HCT116 (cell line): ENCODE measurements around the gene PIP4P1. TPM values are rescaled to one million over a fixed set of nuclear protein-coding genes. Genes with fewer than 3 reads are reported as not detected.

Experiments used
- ATAC-seq: fragments of 200-7000 bp; cut with Tn5 transposase; 2 replicates; pipeline ENCODE4 v1.9.1; 2020; ENCODE audit warnings: mild to moderate bottlenecking, moderate library complexity
- BruUV-seq: library from RNA; stranded (reverse); fragments of 400-500 nt; replicated peaks from 2 replicates; lab custom pipeline; 2021; lab: Mats Ljungman, UMichigan
- CTCF ChIA-PET: fragments of 300-600 bp; sonication (Branson Sonifier 250); formaldehyde crosslinking; loops from one replicate; lab custom pipeline; 2021; ENCODE audit warnings: antibody characterized with exemption; lab: Charles Lee
- POLR2A ChIA-PET: fragments of 300-600, 350-600 bp; sonication (Branson Sonifier 250); formaldehyde crosslinking; loops from one replicate; lab custom pipeline; 2021; ENCODE audit warnings: antibody characterized with exemption; lab: Charles Lee
- RAD21 ChIA-PET, 2 experiments: fragments of 300-600 bp; sonication (Branson Sonifier 250); formaldehyde crosslinking; loops; one replicate each; lab custom pipeline; 2023; ENCODE audit warnings: low total read pairs in 2 of 2; ENCODE audit not compliant: uncharacterized antibody in 2 of 2, unreplicated experiment in 2 of 2, low non-redundant PET in 1 of 2; lab: Charles Lee
- DNase-seq: peaks from one replicate; pipeline ENCODE4 v3.0.0-alpha.2; 2010; ENCODE audit warnings: low read depth, low spot score
- H2AFZ ChIP-seq: fragments of 200-600 bp; shearing (Covaris generic), sonication (generic); 2 replicates; pipeline ENCODE4 v1.6.1; 2017; ENCODE audit warnings: low read depth, mixed run types, mixed read lengths, antibody characterized with exemption, low read length; ENCODE audit not compliant: poor library complexity, severe bottlenecking
- H3K27ac ChIP-seq: 2 replicates; pipeline ENCODE4 v1.5.1; 2012; ENCODE audit warnings: low read depth, low read length
- H3K27me3 ChIP-seq: fragments of 200-600 bp; sonication (generic); 2 replicates; pipeline ENCODE4 v1.6.1; 2016; ENCODE audit warnings: mixed run types, low read length, mixed read lengths; ENCODE audit not compliant: insufficient read depth
- H3K36me3 ChIP-seq, 2 experiments: fragments of 200-500 bp in 1 of 2; fragments of 200-600 bp in 1 of 2; sonication (Bioruptor generic) in 1 of 2; sonication (generic) in 1 of 2; 2 replicates each; pipeline versions ENCODE4 v1.5.1 to v1.6.1; 2014 to 2016; ENCODE audit warnings: low read length in 2 of 2, inconsistent platforms in 1 of 2, mixed read lengths in 1 of 2, mixed run types in 1 of 2; ENCODE audit not compliant: insufficient read depth in 2 of 2, control insufficient read depth in 1 of 2
- H3K4me1 ChIP-seq, 2 experiments: fragments of 200-600 bp in 1 of 2; sonication (generic) in 1 of 2; 2 replicates each; pipeline versions ENCODE4 v1.5.1 to v1.6.1; 2012 to 2017; ENCODE audit warnings: low read length in 2 of 2, inconsistent platforms in 1 of 2, mild to moderate bottlenecking in 1 of 2, mixed read lengths in 1 of 2, mixed run types in 1 of 2, moderate library complexity in 1 of 2; ENCODE audit not compliant: insufficient read depth in 2 of 2, control insufficient read depth in 1 of 2
- H3K4me2 ChIP-seq: fragments of 200-600 bp; sonication (generic); 2 replicates; pipeline ENCODE4 v1.6.1; 2017; ENCODE audit warnings: mixed run types, low read length, mixed read lengths
- H3K4me3 ChIP-seq, 2 experiments: fragments of 200-600 bp in 1 of 2; sonication (generic) in 1 of 2; replicated peaks in 1 of 2; 2 replicates each; pipeline ENCODE4 v1.5.1; 2011 to 2016; ENCODE audit warnings: low read length in 2 of 2, control low read depth in 1 of 2, low read depth in 1 of 2, mild to moderate bottlenecking in 1 of 2, mixed read lengths in 1 of 2, mixed run types in 1 of 2
- H3K79me2 ChIP-seq: fragments of 200-600 bp; sonication (generic); 2 replicates; pipeline ENCODE4 v1.6.1; 2017; ENCODE audit warnings: mild to moderate bottlenecking, mixed run types, low read length, moderate library complexity, mixed read lengths; ENCODE audit not compliant: insufficient read depth
- H3K9ac ChIP-seq: fragments of 200-600 bp; sonication (generic); 2 replicates; pipeline ENCODE4 v1.6.1; 2016; ENCODE audit warnings: low read length, mixed read lengths
- H3K9me2 ChIP-seq: fragments of 200-600 bp; sonication (generic), shearing (Covaris generic); 2 replicates; pipeline ENCODE4 v1.6.1; 2017; ENCODE audit warnings: mixed run types, mild to moderate bottlenecking, moderate library complexity; ENCODE audit not compliant: insufficient read depth
- H3K9me3 ChIP-seq, 2 experiments: fragments of 200-500 bp in 1 of 2; fragments of 200-600 bp in 1 of 2; sonication (Bioruptor generic) in 1 of 2; sonication (generic) in 1 of 2; 2 replicates each; pipeline ENCODE4 v1.6.1; 2014 to 2017; ENCODE audit warnings: low read length in 2 of 2, mixed read lengths in 2 of 2, inconsistent platforms in 1 of 2, low read depth in 1 of 2, mild to moderate bottlenecking in 1 of 2, mixed run types in 1 of 2, moderate library complexity in 1 of 2; ENCODE audit not compliant: control insufficient read depth in 1 of 2, insufficient read depth in 1 of 2
- H4K20me1 ChIP-seq: fragments of 200-600 bp; sonication (generic), shearing (Covaris generic); 2 replicates; pipeline ENCODE4 v1.6.1; 2017; ENCODE audit warnings: mixed run types, mild to moderate bottlenecking, moderate library complexity; ENCODE audit not compliant: insufficient read depth
- CBX3 ChIP-seq: IDR thresholded peaks from 2 replicates; pipeline ENCODE4 v1.6.1; 2012; ENCODE audit warnings: low read depth
- CEBPB ChIP-seq: IDR thresholded peaks from 2 replicates; pipeline ENCODE4 v1.6.1; 2012; ENCODE audit warnings: low read depth
- EGR1 ChIP-seq: IDR thresholded peaks from 2 replicates; pipeline ENCODE4 v1.6.1; 2012; ENCODE audit warnings: low read depth
- ELF1 ChIP-seq: IDR thresholded peaks from 2 replicates; pipeline ENCODE4 v1.6.1; 2012; ENCODE audit warnings: low read depth, borderline replicate concordance
- EZH2 ChIP-seq: fragments of 200-600 bp; sonication (generic); IDR thresholded peaks from 2 replicates; pipeline ENCODE4 v1.6.1; 2017; ENCODE audit warnings: antibody characterized with exemption, mixed run types
- EZH2phosphoT487 ChIP-seq: fragments of 200-600 bp; IDR thresholded peaks from 2 replicates; pipeline ENCODE4 v1.6.1; 2018; ENCODE audit warnings: antibody characterized with exemption, borderline replicate concordance
- FOSL1 ChIP-seq: IDR thresholded peaks from 2 replicates; pipeline ENCODE4 v1.6.1; 2012; ENCODE audit warnings: low read depth
- JUND ChIP-seq: IDR thresholded peaks from 2 replicates; pipeline ENCODE4 v1.6.1; 2012
- RAD21 ChIP-seq: IDR thresholded peaks from 2 replicates; pipeline ENCODE4 v1.6.1; 2012; ENCODE audit warnings: low read depth, mild to moderate bottlenecking
- SIN3A ChIP-seq: IDR thresholded peaks from 2 replicates; pipeline ENCODE4 v1.6.1; 2012; ENCODE audit warnings: low read depth
- SP1 ChIP-seq: IDR thresholded peaks from 2 replicates; pipeline ENCODE4 v1.6.1; 2012; ENCODE audit warnings: low read depth
- SRF ChIP-seq: IDR thresholded peaks from 2 replicates; pipeline ENCODE4 v1.6.1; 2012; ENCODE audit warnings: low read depth
- TCF7L2 ChIP-seq: IDR thresholded peaks from 2 replicates; pipeline ENCODE4 v1.7.0; 2011; ENCODE audit warnings: borderline replicate concordance, inconsistent platforms; ENCODE audit not compliant: insufficient read depth, insufficient read length; ENCODE audit errors: extremely low read depth
- YY1 ChIP-seq: IDR thresholded peaks from 2 replicates; pipeline ENCODE4 v1.6.1; 2011; ENCODE audit warnings: low read length, low read depth, moderate library complexity, mild to moderate bottlenecking; ENCODE audit not compliant: insufficient replicate concordance; ENCODE audit errors: extremely low read depth
- ZFX ChIP-seq: fragments of 450-650 bp; IDR thresholded peaks from 2 replicates; pipeline ENCODE4 v1.6.1; 2017
- ZNF274 ChIP-seq: fragments of 200-500 bp; sonication (Bioruptor generic); IDR thresholded peaks from 2 replicates; pipeline ENCODE4 v1.6.1; 2014; ENCODE audit warnings: mild to moderate bottlenecking, low read depth, low read length, inconsistent platforms
- intact Hi-C: fragments of 100-400 bp; cut with micrococcal nuclease; formaldehyde crosslinking; loops from 2 replicates; pipeline ENCODE4 v1.10.0; 2022
- total RNA-seq: library from RNA; stranded (reverse); gene quantifications from one replicate; pipeline ENCODE4 v1.2.1, GENCODE V29; 2021; ENCODE audit not compliant: unreplicated experiment
- TF ChIP-seq, protein P1 (sequence below): IDR thresholded peaks from 2 replicates; pipeline ENCODE4 v1.6.1; 2011; ENCODE audit warnings: mild to moderate bottlenecking, low read length, moderate library complexity; ENCODE audit not compliant: insufficient replicate concordance; ENCODE audit errors: extremely low read depth
- TF ChIP-seq, protein P2 (sequence below): IDR thresholded peaks from 2 replicates; pipeline ENCODE4 v1.6.1; 2012
- TF ChIP-seq, protein P3 (sequence below), 3 experiments: fragments of 200-600 bp in 1 of 3; sonication (generic) in 1 of 3; IDR thresholded peaks in 2 of 3; conservative IDR thresholded peaks in 1 of 3; 2 replicates each; pipeline ENCODE4 v1.5.1; 2012 to 2017; ENCODE audit warnings: low read depth in 2 of 3, low read length in 2 of 3, antibody characterized with exemption in 1 of 3, borderline replicate concordance in 1 of 3, control low read depth in 1 of 3, mild to moderate bottlenecking in 1 of 3, mixed read lengths in 1 of 3, mixed run types in 1 of 3, moderate library complexity in 1 of 3; ENCODE audit not compliant: insufficient read depth in 1 of 3
- TF ChIP-seq, protein P4 (sequence below): IDR thresholded peaks from 2 replicates; pipeline ENCODE4 v1.6.1; 2012

Gene PIP4P1
- total RNA-seq, 1 experiment from 2014 or later: 35.4 TPM

DNA sequence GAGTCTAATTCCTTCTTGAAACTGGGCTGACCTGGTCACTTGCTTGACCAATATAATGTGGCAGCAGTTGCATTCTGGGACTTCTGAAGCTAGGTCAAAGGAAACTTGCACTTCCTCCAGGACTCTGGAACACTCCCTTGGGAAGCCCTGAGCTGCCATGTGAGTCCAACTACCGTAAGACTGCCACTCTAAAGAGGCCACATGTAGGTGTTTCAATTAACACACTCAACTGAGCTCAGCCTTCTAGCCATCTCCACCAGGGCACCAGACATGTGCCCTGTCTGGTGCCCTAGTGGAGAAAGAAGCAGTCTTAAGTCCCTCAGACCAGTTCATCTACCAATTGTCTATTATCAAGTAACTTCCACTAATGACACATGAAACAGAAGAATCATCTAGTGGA is 41.8 kb downstream of the PIP4P1 start:
- H3K4me3 ChIP-seq: no peak overlapping the region
- CTCF ChIA-PET: no interaction called here
- no peak for ATAC-seq

More for the DNA sequence above, 41.8 kb downstream of the PIP4P1 start:
- ChIA-PET POLR2A (interaction anchor here (1.1 kb wide), 1 partner anchor 50 kb away, joined by 3 read pairs; no protein-coding TSS in a partner anchor), RAD21 (no interaction called here)
- H3K79me2 ChIP-seq: no peaks in the 10 kb centered on the region
- intact Hi-C loops: no loop called here
- H4K20me1 ChIP-seq: no peaks in the 10 kb centered on the region
- BruUV-seq: no TSS peak
- H3K27me3 ChIP-seq: no peaks in the 10 kb centered on the region
- no peak for DNase-seq
- H3K36me3 ChIP-seq: no peaks in the 10 kb centered on the region
- H3K9ac ChIP-seq: no peak overlapping the region
- TF ChIP-seq YY1 (no peak), ZNF274 (no peak), EGR1 (no peak), FOSL1 (no peak), ZFX (no peak), CEBPB (no peak), SP1 (no peak), TCF7L2 (no peak), SIN3A (no peak), EZH2phosphoT487 (no peak), EZH2 (no peak), JUND (no peak), RAD21 (no peak), ELF1 (no peak), CBX3 (no peak), SRF (no peak)
- TF ChIP-seq, protein P1, sequence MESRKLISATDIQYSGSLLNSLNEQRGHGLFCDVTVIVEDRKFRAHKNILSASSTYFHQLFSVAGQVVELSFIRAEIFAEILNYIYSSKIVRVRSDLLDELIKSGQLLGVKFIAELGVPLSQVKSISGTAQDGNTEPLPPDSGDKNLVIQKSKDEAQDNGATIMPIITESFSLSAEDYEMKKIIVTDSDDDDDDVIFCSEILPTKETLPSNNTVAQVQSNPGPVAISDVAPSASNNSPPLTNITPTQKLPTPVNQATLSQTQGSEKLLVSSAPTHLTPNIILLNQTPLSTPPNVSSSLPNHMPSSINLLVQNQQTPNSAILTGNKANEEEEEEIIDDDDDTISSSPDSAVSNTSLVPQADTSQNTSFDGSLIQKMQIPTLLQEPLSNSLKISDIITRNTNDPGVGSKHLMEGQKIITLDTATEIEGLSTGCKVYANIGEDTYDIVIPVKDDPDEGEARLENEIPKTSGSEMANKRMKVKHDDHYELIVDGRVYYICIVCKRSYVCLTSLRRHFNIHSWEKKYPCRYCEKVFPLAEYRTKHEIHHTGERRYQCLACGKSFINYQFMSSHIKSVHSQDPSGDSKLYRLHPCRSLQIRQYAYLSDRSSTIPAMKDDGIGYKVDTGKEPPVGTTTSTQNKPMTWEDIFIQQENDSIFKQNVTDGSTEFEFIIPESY: no peak
- TF ChIP-seq, protein P2, sequence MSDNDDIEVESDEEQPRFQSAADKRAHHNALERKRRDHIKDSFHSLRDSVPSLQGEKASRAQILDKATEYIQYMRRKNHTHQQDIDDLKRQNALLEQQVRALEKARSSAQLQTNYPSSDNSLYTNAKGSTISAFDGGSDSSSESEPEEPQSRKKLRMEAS: no peak
- TF ChIP-seq, protein P3, sequence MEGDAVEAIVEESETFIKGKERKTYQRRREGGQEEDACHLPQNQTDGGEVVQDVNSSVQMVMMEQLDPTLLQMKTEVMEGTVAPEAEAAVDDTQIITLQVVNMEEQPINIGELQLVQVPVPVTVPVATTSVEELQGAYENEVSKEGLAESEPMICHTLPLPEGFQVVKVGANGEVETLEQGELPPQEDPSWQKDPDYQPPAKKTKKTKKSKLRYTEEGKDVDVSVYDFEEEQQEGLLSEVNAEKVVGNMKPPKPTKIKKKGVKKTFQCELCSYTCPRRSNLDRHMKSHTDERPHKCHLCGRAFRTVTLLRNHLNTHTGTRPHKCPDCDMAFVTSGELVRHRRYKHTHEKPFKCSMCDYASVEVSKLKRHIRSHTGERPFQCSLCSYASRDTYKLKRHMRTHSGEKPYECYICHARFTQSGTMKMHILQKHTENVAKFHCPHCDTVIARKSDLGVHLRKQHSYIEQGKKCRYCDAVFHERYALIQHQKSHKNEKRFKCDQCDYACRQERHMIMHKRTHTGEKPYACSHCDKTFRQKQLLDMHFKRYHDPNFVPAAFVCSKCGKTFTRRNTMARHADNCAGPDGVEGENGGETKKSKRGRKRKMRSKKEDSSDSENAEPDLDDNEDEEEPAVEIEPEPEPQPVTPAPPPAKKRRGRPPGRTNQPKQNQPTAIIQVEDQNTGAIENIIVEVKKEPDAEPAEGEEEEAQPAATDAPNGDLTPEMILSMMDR (IDR thresholded peaks at IDR 0.05 in 2 of 3, conservative IDR thresholded peaks at IDR 0.05 in 1 of 3; ENCODE audit: borderline replicate concordance in 1 of 3, insufficient read depth in 1 of 3, low read depth in 2 of 3, low read length in 2 of 3): no peak
- TF ChIP-seq, protein P4, sequence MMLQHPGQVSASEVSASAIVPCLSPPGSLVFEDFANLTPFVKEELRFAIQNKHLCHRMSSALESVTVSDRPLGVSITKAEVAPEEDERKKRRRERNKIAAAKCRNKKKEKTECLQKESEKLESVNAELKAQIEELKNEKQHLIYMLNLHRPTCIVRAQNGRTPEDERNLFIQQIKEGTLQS: no peak
- no peaks in the 10 kb centered on the region for H3K9me2 ChIP-seq
- no peaks in the 10 kb centered on the region for H3K9me3 ChIP-seq
- H3K4me2 ChIP-seq: no peak overlapping the region
- H3K27ac ChIP-seq: no peak overlapping the region
- H2AFZ ChIP-seq: no peak overlapping the region
- peaks cover 2 to 13% of the 10 kb centered on the region in 2 experiments; a peak in 3 of 4 replicates for H3K4me1 ChIP-seq
